GM19372 (cell line): ENCODE results near the gene RAB4B.
"Not testable (repeated sequence)": the region's sequence is repeated elsewhere in the genome, so short reads cannot be mapped to it uniquely, and the experiment has no call there.

Source experiments
- ATAC-seq: cut with Tn5 transposase; IDR thresholded peaks from one replicate; pipeline ENCODE4 v1.9.1; 2021; ENCODE audit warnings: mild to moderate bottlenecking, low read depth, moderate library complexity; ENCODE audit not compliant: unreplicated experiment

Gene RAB4B

DNA sequence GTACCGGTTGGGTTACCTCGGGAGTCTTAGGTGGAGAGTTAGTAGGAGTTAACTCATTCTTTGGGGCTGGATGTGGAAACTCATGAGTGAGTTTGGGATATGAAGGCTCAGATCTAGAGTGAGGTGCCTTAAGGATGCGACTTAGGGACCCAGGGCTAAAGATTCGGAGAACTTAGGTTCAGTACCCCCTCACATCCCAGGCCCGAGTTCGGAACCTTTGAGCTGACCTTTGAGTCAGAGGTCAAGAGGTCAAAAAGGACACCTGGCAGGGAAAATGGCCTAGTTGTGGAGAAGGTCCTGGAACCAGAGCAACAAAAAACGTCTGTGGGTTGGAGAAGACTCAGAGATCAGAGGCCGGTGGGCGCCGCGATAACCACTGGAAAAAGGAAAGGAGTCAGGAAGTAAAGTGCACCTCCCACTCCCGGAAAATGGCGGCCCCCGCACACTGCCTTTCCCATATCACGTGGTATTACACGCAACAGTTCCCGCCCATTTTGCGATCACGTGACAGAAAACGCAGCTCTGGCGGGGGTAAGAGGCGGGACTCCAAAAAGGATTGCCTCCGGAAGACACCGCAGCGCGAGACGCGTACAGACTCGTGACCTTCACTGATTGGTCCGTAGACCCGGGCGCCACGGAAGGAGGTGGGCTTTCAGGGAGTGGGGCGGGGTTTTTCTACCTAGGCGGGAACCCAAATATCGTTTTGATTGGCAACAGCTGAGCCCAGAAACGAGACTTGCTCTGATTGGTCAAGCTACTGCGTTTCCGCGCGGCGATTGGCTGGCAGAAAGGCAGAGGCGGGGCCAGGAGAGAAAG is 27.8 kb upstream of the RAB4B start, which contains the start of gene ACTMAP:
Gene ACTMAP, minus strand, starts transcription at position 420 of the 816 bp plus-strand sequence. CDS start 674 bp downstream, outside the sequence.
- peak; percentile 82 for ATAC-seq

- peak; percentile 45 for ATAC-seq
Measured at GRCh38 chr19:40750874-40751537, 27.0 kb upstream of the RAB4B start, which contains the start of gene SNRPA. Gene SNRPA (plus strand): TSS chr19:40751203. CDS start chr19:40751409, 206 bp downstream.

DNA sequence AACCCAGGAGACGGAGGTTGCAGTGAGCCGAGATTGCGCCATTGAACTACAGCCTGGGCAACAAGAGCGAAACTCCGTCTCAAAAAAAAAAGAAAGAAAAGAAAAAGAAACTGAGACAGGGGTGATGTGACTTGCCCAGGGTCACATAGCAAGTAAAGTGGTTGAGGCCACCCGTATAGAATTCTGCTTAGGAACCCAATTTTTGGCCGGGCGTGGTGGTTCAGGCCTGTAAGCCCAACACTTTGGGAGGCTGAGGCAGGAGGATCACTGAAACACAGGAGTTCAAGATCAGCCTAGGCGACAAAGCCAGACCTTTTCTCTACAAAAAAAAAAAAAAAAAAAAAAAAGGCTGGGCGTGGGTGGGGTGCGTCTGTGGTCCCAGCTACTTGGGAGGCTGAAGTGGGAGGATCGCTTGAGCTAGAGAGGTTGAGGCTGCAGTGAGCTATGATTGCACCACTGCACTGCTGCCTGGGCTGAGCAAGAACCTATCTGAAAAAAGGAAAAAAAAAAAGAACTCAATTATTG is 25.7 kb upstream of the RAB4B start:
- ATAC-seq, result no peak

- ATAC-seq, result no peak
Measured at GRCh38 chr19:40754611-40755247, 23.3 kb upstream of the RAB4B start.

- no peak for ATAC-seq
Measured at GRCh38 chr19:40755248-40755624, 22.8 kb upstream of the RAB4B start.

DNA sequence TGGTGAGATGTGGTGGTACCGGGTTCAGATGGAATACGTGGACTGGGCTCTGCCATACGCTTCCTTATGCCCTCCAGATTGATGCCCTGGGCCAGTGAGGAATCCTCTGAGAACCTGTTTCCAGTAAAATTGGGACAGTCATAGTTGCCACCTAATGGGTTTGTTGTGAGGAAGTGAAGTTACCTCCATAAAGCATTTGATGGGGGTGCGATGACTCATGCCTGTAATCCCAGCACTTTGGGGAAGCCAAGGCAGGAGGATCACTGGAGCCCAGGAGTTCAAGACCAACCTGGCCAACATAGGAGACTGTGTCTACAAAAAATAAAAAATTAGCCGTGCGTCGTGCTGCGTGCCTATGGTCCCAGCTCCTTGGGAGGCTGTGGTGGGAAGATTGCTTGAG is 22.3 kb upstream of the RAB4B start:
- no peak for ATAC-seq

GRCh38 chr19:40756502-40757110 is 21.4 kb upstream of the RAB4B start:
- ATAC-seq, result no peak

DNA sequence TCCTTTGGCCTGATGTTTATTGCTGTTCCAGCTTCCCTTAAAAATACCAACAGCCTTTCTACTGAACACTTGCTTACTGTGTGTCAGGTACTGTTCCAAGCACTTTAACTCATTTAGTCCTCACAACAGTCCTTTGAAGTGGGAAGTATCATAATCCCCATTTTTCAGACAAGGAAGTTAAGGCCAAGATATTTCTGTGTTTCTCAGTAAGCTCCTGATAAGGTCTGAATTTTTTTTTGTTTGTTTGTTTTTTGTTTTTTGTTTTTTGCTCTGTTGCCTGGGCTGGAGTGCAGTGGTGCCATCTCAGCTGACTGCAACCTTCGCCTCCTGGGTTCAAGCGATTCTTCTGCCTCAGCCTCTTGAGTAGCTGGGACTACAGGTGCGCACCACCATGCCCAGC is 19.6 kb upstream of the RAB4B start:
- no peak for ATAC-seq

DNA sequence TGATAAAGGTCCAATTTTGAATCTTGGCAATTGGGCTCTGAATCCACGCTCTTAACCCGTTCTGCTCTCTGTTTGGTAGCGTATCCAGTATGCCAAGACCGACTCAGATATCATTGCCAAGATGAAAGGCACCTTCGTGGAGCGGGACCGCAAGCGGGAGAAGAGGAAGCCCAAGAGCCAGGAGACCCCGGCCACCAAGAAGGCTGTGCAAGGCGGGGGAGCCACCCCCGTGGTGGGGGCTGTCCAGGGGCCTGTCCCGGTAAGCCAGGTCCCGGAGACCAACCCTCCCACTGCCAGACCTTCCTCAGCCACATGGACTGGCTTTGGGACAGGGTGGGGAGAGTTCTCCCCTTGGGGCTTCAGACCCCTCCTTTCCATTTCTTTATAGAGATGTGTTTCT is 18.7 kb upstream of the RAB4B start:
- no peak for ATAC-seq

DNA sequence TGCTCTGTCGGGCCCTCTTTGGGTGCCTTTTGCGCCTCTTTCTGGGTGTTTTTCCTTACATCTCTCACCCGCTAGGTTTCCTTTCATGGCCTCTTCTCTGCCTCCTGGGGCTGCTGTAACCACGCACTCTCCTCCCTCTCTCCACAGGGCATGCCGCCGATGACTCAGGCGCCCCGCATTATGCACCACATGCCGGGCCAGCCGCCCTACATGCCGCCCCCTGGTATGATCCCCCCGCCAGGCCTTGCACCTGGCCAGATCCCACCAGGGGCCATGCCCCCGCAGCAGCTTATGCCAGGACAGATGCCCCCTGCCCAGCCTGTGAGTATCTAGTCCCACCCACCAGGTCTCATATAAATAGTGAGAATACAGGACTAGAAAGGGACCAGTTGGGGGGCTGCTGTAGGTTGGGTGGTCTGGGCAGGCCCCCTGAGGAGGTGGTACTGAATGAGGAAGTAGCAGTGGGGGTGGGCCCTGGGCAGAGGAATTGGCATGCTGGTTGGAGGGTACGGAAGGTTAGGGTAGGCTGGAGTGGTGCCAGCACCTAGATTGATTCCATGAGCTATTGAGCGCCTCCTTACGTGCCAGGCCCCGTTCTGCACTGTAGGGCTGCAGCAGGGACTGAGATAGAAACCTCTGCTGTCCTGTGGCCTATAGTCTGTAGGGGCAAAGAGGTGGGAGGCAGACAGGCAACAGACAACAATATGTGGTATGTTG is 15.1 kb upstream of the RAB4B start:
- ATAC-seq, result no peak

- no peak for ATAC-seq
Measured at GRCh38 chr19:40763526-40763925, 14.5 kb upstream of the RAB4B start.

DNA sequence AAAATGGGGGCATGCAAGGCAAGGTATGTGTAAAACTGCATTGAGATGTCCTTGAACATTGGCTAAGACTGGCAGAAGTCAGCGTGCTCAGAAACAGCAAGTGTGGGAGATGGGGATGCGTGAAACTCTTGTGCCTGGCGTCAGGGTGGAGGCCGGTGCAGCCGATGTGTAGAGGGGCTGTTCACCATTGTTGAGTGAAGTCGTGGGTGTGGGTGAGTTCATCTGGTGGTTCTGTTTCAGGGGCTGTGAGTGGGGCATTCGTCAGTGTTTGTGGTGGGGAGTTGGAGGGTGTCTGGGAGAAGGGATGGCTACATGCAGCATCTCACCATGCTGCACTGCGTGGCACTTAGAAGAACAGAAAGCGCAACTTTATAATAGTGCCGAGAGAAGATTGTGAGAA is 14.1 kb upstream of the RAB4B start:
- ATAC-seq, result no peak

DNA sequence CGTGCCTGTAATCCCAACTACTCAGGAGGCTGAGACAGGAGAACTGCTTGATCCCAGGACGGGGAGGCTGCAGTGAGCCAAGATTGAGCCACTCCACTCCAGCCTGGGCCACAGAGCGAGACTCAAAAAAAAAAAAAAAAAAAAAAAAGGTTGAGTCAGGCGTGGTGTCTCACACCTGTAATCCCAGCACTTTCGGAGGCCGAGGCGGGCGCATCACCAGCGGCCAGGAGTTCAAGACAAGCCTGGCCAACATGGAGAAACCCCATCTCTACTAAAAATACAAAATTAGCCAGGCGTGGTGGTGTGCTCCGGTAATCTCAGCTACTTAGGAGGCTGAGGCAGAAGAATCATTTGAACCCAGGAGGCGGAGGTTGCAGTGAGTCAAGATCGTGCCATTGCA is 11.7 kb upstream of the RAB4B start:
- not testable (repeated sequence) for ATAC-seq

DNA sequence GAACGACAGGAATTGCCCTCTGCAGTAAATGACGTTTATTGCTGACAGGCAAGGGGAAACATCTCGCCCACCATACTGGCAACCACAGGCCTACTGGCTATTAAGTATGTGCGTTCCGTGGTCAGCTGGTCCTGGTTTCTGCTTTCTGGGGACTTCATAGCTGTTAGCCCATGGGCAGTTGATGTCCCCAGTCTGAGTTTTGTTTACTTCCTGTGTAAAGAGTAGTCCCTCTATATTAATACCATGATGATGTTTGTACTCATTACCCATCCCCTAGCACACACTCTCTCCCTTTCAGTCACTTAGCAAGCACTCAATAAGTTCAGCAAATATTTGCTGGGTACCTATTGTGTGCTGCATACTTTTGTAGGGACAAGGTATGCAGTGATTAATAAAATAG is 9.2 kb upstream of the RAB4B start:
- no peak for ATAC-seq

DNA sequence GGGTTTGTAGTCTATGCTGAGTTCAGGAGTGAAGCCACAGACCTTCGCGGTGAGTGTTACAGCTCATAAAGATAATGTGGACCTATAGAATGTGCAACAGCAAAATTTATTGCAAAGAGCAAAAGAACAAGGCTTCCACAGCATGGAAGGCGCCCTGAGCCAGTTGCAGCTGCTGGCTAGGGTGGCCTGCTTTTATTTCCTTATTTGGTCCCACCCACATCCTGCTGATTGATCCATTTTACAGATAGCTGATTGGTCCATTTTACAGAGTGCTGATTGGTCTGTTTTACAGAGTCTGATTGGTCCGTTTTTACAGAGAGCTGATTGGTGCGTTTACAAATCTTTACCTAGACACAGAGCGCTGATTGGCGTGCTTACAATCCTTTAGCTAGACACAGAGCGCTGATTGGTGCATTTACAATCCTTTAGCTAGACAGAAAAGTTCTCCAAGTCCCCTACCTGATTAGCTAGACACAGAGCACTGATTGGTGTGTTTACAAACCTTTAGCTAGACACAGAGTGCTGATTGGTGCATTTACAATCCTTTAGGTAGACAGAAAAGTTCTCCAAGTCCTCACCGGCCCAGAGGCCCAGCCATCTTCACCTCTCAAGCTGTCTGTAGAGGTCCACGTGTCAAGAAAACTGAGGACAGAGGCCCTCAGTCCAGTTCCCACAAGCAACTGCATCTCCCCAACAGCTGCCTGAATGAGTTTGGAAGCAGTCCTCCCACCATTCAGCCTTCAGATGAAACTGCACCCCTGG is 6.8 kb upstream of the RAB4B start:
- not testable (repeated sequence) for ATAC-seq

GRCh38 chr19:40774916-40775631 is 3.0 kb upstream of the RAB4B start, which contains the start of gene MIA:
Gene MIA (plus strand): TSS chr19:40775521. CDS start chr19:40775543, 22 bp downstream.
- ATAC-seq, result no peak

DNA sequence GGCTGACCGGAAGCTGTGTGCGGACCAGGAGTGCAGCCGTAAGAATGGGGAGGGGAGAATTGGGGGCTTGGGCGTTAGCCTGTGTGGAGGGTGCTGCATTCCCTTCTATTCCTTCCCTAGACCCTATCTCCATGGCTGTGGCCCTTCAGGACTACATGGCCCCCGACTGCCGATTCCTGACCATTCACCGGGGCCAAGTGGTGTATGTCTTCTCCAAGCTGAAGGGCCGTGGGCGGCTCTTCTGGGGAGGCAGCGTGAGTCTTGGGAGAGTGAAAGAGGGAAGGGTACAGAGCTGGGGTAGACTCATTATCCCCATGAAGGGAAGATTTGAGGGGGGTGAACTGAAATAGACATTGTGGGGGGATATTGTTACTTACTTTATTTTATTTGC is 2.4 kb upstream of the RAB4B start:
- ATAC-seq, result no peak

DNA sequence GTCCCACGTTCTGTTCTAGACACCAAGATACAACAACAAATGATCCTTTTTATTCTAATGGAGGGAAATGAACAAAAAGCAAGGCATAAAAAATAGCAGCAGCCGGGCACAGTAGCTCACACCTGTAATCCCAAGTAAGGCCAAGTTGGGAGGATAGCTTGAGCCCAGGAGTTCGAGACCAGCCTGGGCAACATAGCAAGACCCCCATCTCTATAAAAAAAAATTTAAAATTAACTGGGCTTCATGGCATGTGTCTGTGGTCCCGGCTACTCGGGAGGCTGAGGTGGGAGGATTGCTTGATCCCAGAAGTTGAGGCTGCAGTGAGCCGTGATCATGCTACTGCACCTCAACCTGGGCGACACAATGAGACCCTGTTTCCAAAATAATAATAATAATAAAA is 1.7 kb upstream of the RAB4B start:
- no peak for ATAC-seq
